ENCODE results near the gene FNDC3B.

FNDC3B gene

DNA sequence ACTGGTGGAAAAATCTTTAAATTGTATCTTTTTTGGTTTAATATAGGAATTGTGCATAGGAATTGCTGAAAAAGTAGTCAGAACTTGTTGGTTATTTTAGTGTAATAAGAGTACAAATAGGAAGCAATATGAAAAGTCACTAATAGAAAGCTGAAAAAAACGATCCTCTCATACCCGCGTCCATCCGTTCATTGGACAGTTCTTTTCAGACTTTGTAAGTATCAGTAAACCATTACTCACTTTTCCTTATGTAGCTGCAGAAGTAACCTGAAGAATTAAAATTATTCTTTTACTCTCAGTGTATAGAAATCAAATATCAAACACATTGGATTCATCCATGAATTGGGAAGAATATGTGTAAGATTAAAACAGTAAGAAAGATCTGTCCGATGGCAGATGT, 4.4 kb downstream of the FNDC3B start:
- H3K9me3 ChIP-seq (ENCODE audit: control insufficient read depth, low read length) = no peaks in the 10 kb centered on the region
- peaks cover 12% of the 10 kb centered on the region for H3K36me3 ChIP-seq (ENCODE audit: control insufficient read depth, insufficient read depth, low read length, severe bottlenecking)
- H3K4me3 ChIP-seq (ENCODE audit: low read length) = peak overlapping the region; percentile 94
- H3K27me3 ChIP-seq (replicated peaks; ENCODE audit: control insufficient read depth, insufficient read depth, low read length) = no peaks in the 10 kb centered on the region
- no peak for DNase-seq (ENCODE audit: low read depth)
- H3K9ac ChIP-seq (ENCODE audit: low read length) = no peak overlapping the region
- H3K4me1 ChIP-seq (ENCODE audit: control insufficient read depth, insufficient read depth, low read length) = peaks cover 60% of the 10 kb centered on the region

DNA sequence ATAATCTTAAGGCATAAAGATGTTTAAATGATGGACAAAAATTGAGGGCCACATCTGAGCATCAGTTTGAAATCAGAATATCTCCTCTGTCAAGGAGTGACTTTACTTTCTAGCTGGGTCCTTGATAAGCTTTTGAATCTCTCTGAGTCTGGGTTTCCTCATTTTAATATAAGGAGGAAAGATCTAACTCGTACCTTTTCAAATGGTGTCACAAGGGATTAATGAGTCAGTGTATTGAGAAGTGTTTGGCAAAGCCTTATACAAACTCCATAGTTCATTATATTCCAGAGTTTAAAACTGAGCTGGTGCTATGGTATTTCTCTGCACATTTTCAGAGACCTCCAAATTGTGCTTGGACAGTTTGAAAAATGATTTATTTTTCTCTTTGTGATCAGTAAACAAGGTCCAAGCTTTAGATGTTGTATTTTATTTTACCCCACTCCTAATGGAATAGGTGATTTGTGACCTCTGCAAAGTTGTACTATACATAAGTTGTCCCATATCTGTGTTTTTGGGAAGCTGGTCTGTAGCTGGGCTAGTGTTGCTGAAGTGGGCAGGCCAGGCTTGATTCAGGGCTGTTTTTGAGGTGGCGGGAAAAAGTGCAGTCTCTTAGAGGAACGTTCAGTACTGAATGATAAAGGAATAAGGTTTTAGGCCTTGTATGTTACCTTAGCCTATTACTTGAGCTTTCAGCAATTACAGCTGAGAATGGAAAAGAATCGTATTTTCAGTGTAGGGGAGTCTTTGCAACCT, 5.6 kb downstream of the FNDC3B start:
- Histone ChIP-seq H3K4me1 (ENCODE audit: control insufficient read depth, insufficient read depth, low read length) (peaks cover 54% of the 10 kb centered on the region), H3K27me3 (replicated peaks; ENCODE audit: control insufficient read depth, insufficient read depth, low read length) (no peaks in the 10 kb centered on the region), H3K9ac (ENCODE audit: low read length) (no peak overlapping the region), H3K36me3 (ENCODE audit: control insufficient read depth, insufficient read depth, low read length, severe bottlenecking) (peaks cover 19% of the 10 kb centered on the region), H3K4me3 (ENCODE audit: low read length) (peak overlapping the region; percentile 94), H3K9me3 (ENCODE audit: control insufficient read depth, low read length) (no peaks in the 10 kb centered on the region)
- no peak for DNase-seq (ENCODE audit: low read depth)

DNA sequence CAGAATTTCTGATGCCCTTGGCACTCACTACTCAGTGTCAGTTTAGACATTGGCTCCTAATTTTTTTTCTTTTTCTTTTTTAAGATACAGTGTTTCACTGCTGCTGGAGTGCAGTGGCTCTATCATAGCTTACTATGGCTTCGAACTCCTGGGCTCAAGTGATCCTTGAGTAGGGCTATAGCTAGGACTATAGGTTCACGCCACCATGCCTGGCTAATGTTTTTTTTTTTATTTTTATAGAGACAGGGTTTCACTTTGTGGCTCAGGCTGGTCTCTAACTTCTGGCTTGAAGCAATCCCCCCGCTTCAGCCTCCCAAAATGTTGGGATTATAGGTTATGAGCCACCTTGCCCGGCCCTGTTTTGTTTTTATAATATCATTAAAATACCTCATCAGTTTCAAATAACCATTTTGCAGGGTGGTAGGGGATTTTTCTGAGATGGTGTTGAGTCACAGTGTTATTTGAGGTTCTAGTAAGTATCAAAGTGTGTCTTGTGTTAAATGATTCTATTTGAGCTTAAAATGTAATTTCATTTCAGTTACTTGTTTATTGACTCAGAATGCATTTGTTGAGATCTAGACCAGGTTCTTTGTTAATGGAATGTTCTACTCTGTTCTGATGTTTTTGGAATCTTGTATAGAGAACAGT, 7.0 kb downstream of the FNDC3B start:
- H3K4me1 ChIP-seq (ENCODE audit: control insufficient read depth, insufficient read depth, low read length) = peaks cover 54% of the 10 kb centered on the region
- peak; percentile 34 for DNase-seq (ENCODE audit: low read depth)
- peak overlapping the region; percentile 94 for H3K4me3 ChIP-seq (ENCODE audit: low read length)
- no peak overlapping the region for H3K9ac ChIP-seq (ENCODE audit: low read length)
- H3K9me3 ChIP-seq (ENCODE audit: control insufficient read depth, low read length) = no peaks in the 10 kb centered on the region
- H3K36me3 ChIP-seq (ENCODE audit: control insufficient read depth, insufficient read depth, low read length, severe bottlenecking) = peaks cover 33% of the 10 kb centered on the region
- H3K27me3 ChIP-seq (replicated peaks; ENCODE audit: control insufficient read depth, insufficient read depth, low read length) = no peaks in the 10 kb centered on the region

GRCh38 chr3:172047567-172048115, 8.3 kb downstream of the FNDC3B start:
- no peaks in the 10 kb centered on the region for H3K27me3 ChIP-seq (replicated peaks; ENCODE audit: control insufficient read depth, insufficient read depth, low read length)
- no peak overlapping the region for H3K4me3 ChIP-seq (ENCODE audit: low read length)
- no peak overlapping the region for H3K9ac ChIP-seq (ENCODE audit: low read length)
- no peak for DNase-seq (ENCODE audit: low read depth)
- peaks cover 53% of the 10 kb centered on the region for H3K4me1 ChIP-seq (ENCODE audit: control insufficient read depth, insufficient read depth, low read length)
- peaks cover 46% of the 10 kb centered on the region for H3K36me3 ChIP-seq (ENCODE audit: control insufficient read depth, insufficient read depth, low read length, severe bottlenecking)
- no peaks in the 10 kb centered on the region for H3K9me3 ChIP-seq (ENCODE audit: control insufficient read depth, low read length)

- H3K9ac ChIP-seq (ENCODE audit: low read length) = no peak overlapping the region
- DNase-seq (ENCODE audit: low read depth) = no peak
- peaks cover 50% of the 10 kb centered on the region for H3K36me3 ChIP-seq (ENCODE audit: control insufficient read depth, insufficient read depth, low read length, severe bottlenecking)
These were observed 9.2 kb downstream of the FNDC3B start for GRCh38 chr3:172048599-172048998.

DNA sequence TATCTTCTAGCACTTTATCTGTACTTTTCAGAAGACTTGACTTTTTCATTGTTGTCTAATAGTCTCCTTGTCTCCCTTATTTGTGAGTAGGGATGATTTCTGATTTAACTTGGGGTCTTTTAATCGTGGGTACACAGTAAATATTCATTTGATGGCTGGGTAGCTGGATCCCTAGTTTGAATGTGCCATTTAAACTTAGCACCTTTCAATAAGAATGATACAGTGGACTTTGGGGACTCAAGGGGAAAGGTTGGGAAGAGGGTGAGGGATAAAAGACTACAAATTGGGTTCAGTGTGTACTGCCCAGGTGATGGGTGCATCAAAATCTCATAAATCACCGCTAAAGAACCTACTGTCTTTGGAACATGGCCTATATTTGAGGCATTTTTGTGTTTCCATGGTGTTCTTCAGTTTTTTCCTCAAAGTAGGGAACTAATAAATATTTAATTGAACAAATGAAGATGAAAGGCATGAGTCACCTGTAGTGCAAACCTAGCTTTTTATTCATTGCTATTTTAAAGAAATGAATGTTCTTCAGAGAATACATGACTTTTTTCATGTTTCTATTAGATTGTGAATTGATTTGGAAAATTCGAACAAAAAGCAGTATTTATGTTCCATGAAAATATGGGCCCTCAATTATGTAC, 12.1 kb downstream of the FNDC3B start:
- peaks cover 36% of the 10 kb centered on the region for H3K4me1 ChIP-seq (ENCODE audit: control insufficient read depth, insufficient read depth, low read length)
- no peak overlapping the region for H3K4me3 ChIP-seq (ENCODE audit: low read length)
- H3K27me3 ChIP-seq (replicated peaks; ENCODE audit: control insufficient read depth, insufficient read depth, low read length) = no peaks in the 10 kb centered on the region
- no peak for DNase-seq (ENCODE audit: low read depth)
- no peaks in the 10 kb centered on the region for H3K9me3 ChIP-seq (ENCODE audit: control insufficient read depth, low read length)
- no peak overlapping the region for H3K9ac ChIP-seq (ENCODE audit: low read length)
- peaks cover 67% of the 10 kb centered on the region for H3K36me3 ChIP-seq (ENCODE audit: control insufficient read depth, insufficient read depth, low read length, severe bottlenecking)

More at GRCh38 chr3:172048599-172048998, 9.2 kb downstream of the FNDC3B start:
- Histone ChIP-seq H3K4me3 (ENCODE audit: low read length) (no peak overlapping the region), H3K4me1 (ENCODE audit: control insufficient read depth, insufficient read depth, low read length) (peaks cover 51% of the 10 kb centered on the region), H3K27me3 (replicated peaks; ENCODE audit: control insufficient read depth, insufficient read depth, low read length) (no peaks in the 10 kb centered on the region), H3K9me3 (ENCODE audit: control insufficient read depth, low read length) (no peaks in the 10 kb centered on the region)

DNA sequence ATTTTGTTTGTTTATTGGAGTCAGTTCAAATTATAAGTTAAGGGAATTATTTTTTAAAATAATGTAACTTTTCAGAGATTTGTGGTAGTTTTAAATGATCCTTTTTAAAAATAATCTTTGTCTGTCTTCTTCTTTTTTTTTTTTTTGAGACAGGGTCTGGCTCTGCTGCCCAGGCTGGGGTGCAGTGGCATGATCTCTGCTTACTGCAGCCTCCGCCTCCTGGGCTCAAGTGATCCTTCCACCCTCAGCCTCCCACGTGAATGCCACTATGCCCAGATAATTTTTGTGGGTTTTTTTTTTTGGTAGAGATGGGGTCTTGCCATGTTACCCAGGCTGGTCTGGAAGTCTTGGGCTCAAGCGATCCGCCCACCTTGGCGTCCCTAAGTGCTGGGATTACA, 12.6 kb downstream of the FNDC3B start:
- H3K9ac ChIP-seq (ENCODE audit: low read length) = no peak overlapping the region
- DNase-seq (ENCODE audit: low read depth) = no peak
- no peaks in the 10 kb centered on the region for H3K9me3 ChIP-seq (ENCODE audit: control insufficient read depth, low read length)
- H3K36me3 ChIP-seq (ENCODE audit: control insufficient read depth, insufficient read depth, low read length, severe bottlenecking) = peaks cover 67% of the 10 kb centered on the region
- H3K27me3 ChIP-seq (replicated peaks; ENCODE audit: control insufficient read depth, insufficient read depth, low read length) = no peaks in the 10 kb centered on the region
- H3K4me1 ChIP-seq (ENCODE audit: control insufficient read depth, insufficient read depth, low read length) = peaks cover 36% of the 10 kb centered on the region
- H3K4me3 ChIP-seq (ENCODE audit: low read length) = no peak overlapping the region

DNA sequence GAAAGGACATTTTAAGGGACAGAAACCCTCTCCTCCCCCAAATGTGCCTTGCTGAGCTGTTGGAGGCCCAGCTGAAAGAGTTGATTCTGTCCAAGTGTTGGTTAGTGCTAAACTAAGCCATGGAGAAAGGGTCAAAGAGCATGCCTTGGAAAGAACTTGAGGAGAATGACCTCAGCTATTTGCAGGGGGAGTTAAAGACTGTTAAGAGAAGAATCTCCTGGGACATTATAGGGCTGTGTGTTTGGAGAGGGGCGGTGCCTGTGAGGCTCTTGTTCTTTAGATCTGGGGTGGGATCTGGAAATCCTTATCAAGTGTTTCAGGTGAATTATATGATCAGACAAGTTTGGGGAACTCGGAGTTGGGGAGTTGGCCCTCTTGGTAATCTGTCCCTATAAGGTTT, 13.0 kb downstream of the FNDC3B start:
- peaks cover 70% of the 10 kb centered on the region for H3K36me3 ChIP-seq (ENCODE audit: control insufficient read depth, insufficient read depth, low read length, severe bottlenecking)
- H3K9ac ChIP-seq (ENCODE audit: low read length) = no peak overlapping the region

GRCh38 chr3:172054115-172054764, 14.9 kb downstream of the FNDC3B start:
- no peak for DNase-seq (ENCODE audit: low read depth)
- peaks cover 64% of the 10 kb centered on the region for H3K36me3 ChIP-seq (ENCODE audit: control insufficient read depth, insufficient read depth, low read length, severe bottlenecking)

More for the DNA sequence above, 13.0 kb downstream of the FNDC3B start:
- DNase-seq (ENCODE audit: low read depth) = no peak
- Histone ChIP-seq H3K4me1 (ENCODE audit: control insufficient read depth, insufficient read depth, low read length) (peaks cover 35% of the 10 kb centered on the region), H3K27me3 (replicated peaks; ENCODE audit: control insufficient read depth, insufficient read depth, low read length) (no peaks in the 10 kb centered on the region), H3K9me3 (ENCODE audit: control insufficient read depth, low read length) (no peaks in the 10 kb centered on the region), H3K4me3 (ENCODE audit: low read length) (no peak overlapping the region)

DNA sequence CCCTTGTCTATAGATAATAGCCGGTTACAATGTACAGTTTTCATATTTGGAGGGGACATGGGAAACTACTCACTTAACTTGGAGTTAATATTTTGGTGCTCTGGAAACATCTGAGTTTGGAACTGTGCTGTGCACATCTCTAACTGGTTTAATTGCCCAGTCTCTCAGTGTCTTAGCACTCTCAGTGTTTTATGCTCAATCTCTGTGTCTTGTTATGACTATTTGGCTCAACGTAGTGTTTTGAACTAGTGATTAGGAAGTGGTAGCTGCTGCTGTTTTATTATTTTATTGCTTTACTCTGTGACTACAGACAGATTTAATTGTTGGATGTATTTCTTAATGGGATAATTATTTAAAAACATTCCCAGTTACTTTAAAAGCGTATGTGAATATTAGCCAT, 17.0 kb downstream of the FNDC3B start:
- H3K9me3 ChIP-seq (ENCODE audit: control insufficient read depth, low read length) = no peaks in the 10 kb centered on the region
- peaks cover 43% of the 10 kb centered on the region for H3K4me1 ChIP-seq (ENCODE audit: control insufficient read depth, insufficient read depth, low read length)
- peaks cover 49% of the 10 kb centered on the region for H3K36me3 ChIP-seq (ENCODE audit: control insufficient read depth, insufficient read depth, low read length, severe bottlenecking)
- no peaks in the 10 kb centered on the region for H3K27me3 ChIP-seq (replicated peaks; ENCODE audit: control insufficient read depth, insufficient read depth, low read length)
- DNase-seq (ENCODE audit: low read depth) = no peak
- H3K4me3 ChIP-seq (ENCODE audit: low read length) = no peak overlapping the region
- no peak overlapping the region for H3K9ac ChIP-seq (ENCODE audit: low read length)

More at GRCh38 chr3:172054115-172054764, 14.9 kb downstream of the FNDC3B start:
- no peak overlapping the region for H3K4me3 ChIP-seq (ENCODE audit: low read length)
- no peaks in the 10 kb centered on the region for H3K27me3 ChIP-seq (replicated peaks; ENCODE audit: control insufficient read depth, insufficient read depth, low read length)
- H3K4me1 ChIP-seq (ENCODE audit: control insufficient read depth, insufficient read depth, low read length) = peaks cover 37% of the 10 kb centered on the region
- H3K9me3 ChIP-seq (ENCODE audit: control insufficient read depth, low read length) = no peaks in the 10 kb centered on the region
- H3K9ac ChIP-seq (ENCODE audit: low read length) = no peak overlapping the region

GRCh38 chr3:172057059-172057458, 17.7 kb downstream of the FNDC3B start:
- Histone ChIP-seq H3K9me3 (ENCODE audit: control insufficient read depth, low read length) (no peaks in the 10 kb centered on the region), H3K9ac (ENCODE audit: low read length) (no peak overlapping the region), H3K4me1 (ENCODE audit: control insufficient read depth, insufficient read depth, low read length) (peaks cover 49% of the 10 kb centered on the region), H3K36me3 (ENCODE audit: control insufficient read depth, insufficient read depth, low read length, severe bottlenecking) (peaks cover 42% of the 10 kb centered on the region), H3K27me3 (replicated peaks; ENCODE audit: control insufficient read depth, insufficient read depth, low read length) (no peaks in the 10 kb centered on the region), H3K4me3 (ENCODE audit: low read length) (no peak overlapping the region)
- no peak for DNase-seq (ENCODE audit: low read depth)

Measured in adipocyte (in vitro differentiated cells).